Neural cell (in vitro differentiated cells): ENCODE data around the gene CELF4.

ENCODE experiments used
- CTCF ChIP-seq: fragments of 450-650 bp; IDR thresholded peaks from 2 replicates; pipeline ENCODE4 v1.5.1; 2014; ENCODE audit warnings: antibody characterized with exemption, mild to moderate bottlenecking, moderate library complexity; ENCODE audit not compliant: poor library complexity, severe bottlenecking
- EZH2 ChIP-seq: fragments of 200-600, 300-800 bp; shearing (Covaris generic), sonication (generic); IDR thresholded peaks from 2 replicates; pipeline ENCODE4 v1.6.1; 2014; ENCODE audit warnings: antibody characterized with exemption, low read length, borderline replicate concordance, mild to moderate bottlenecking; ENCODE audit not compliant: insufficient read depth, poor library complexity, severe bottlenecking
- MXI1 ChIP-seq: fragments of 450-650 bp; conservative IDR thresholded peaks from 2 replicates; pipeline ENCODE4 v1.6.1; 2014; ENCODE audit warnings: antibody characterized with exemption, mild to moderate bottlenecking; ENCODE audit not compliant: poor library complexity, severe bottlenecking
- RAD21 ChIP-seq: fragments of 450-650 bp; conservative IDR thresholded peaks from 2 replicates; pipeline ENCODE4 v1.6.1; 2014; ENCODE audit warnings: antibody characterized with exemption, mild to moderate bottlenecking, moderate library complexity
- TAF1 ChIP-seq: IDR thresholded peaks from 2 replicates; pipeline ENCODE4 v1.6.1; 2012; ENCODE audit warnings: low read depth

DNA sequence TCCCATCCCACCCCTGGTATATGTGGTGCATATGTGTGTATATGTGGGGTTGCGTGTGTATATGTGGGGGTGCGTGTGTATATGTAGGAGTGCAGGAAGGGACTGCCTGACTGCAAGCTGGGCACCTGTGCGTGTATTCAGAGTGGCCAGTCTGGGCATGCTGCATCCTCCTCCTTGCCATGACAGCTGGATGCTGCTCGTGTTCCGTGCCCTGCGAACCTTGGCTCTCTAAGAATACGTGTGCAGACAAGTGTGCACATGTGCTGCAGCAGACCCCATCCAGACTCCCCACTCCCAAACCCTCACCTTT lies 222.1 kb downstream of the CELF4 start:
- TF ChIP-seq CTCF (peak; percentile 47), TAF1 (no peak), RAD21 (no peak), MXI1 (no peak), EZH2 (no peak)
